Effector memory CD8-positive, alpha-beta T cell (primary cell): ENCODE measurements around the gene ARRDC2.
A peak's percentile ranks its signal among the peaks of the same experiment; 100 is the strongest.

Experiments used
- ATAC-seq: fragments of 150-1000 bp; cut with Tn5 transposase; replicated peaks from 2 replicates; pipeline ENCODE4 v1.10.0; 2021; ENCODE audit warnings: mild to moderate bottlenecking, moderate library complexity
- DNase-seq, 3 experiments: peaks; one replicate each; pipeline ENCODE4 v3.0.0; 2021
- H3K27ac Mint-ChIP-seq, 2 donors: one replicate each; pipeline ENCODE4 v1.8.0; 2022; ENCODE audit warnings: mild to moderate bottlenecking in 2 of 2, mixed read lengths in 2 of 2, moderate library complexity in 2 of 2
- H3K27me3 Mint-ChIP-seq, 2 donors: one replicate each; pipeline ENCODE4 v1.8.0; 2022; ENCODE audit warnings: mixed read lengths in 2 of 2
- H3K36me3 Mint-ChIP-seq: one replicate; pipeline ENCODE4 v1.8.0; 2022; ENCODE audit warnings: mild to moderate bottlenecking, moderate library complexity, mixed read lengths; ENCODE audit not compliant: insufficient read depth
- H3K4me1 Mint-ChIP-seq, 2 donors: one replicate each; pipeline ENCODE4 v1.8.0; 2022; ENCODE audit warnings: low read depth in 2 of 2, mixed read lengths in 2 of 2
- H3K4me3 Mint-ChIP-seq, 2 donors: one replicate each; pipeline ENCODE4 v1.8.0; 2022; ENCODE audit warnings: mild to moderate bottlenecking in 2 of 2, mixed read lengths in 2 of 2, moderate library complexity in 2 of 2
- H3K9me3 Mint-ChIP-seq, 2 donors: one replicate each; pipeline ENCODE4 v1.8.0; 2022; ENCODE audit warnings: mixed read lengths in 2 of 2

The ARRDC2 gene

DNA sequence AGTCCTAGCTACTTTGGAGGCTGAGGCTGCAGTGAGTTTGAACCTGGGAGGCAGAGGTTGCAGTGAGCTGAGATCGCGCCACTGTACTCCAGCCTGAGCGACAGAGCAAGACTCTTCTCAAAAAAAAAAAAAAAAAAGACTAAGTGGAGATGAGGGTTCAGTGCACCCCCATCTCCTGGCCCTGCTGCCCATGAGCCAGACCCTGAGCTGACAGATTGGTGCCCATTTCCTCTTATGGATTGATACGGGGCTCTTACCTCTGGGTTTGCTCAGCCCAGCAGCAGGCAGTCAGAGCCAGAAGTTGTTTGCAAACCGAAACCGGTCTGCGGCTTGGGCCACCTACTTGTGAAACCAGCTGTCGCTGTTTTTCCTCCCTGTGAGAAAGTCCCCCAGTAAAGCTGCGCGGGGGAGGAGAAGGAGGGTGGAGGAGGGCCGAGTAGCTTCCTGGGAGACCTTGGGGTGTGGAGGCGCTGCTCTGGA, 36.9 kb downstream of the ARRDC2 start:
- Mint-ChIP-seq H3K27ac (peak overlapping the region; percentile 96), H3K9me3 (no peaks in the 10 kb centered on the region), H3K4me3 (peak overlapping the region; percentile 81 to 87), H3K36me3 (peaks cover 3% of the 10 kb centered on the region), H3K27me3 (no peaks in the 10 kb centered on the region), H3K4me1 (peaks cover 29 to 35% of the 10 kb centered on the region in 2 donors)
- peak; percentile 80 to 82 (median 81) for DNase-seq
- ATAC-seq = peak; percentile 97

DNA sequence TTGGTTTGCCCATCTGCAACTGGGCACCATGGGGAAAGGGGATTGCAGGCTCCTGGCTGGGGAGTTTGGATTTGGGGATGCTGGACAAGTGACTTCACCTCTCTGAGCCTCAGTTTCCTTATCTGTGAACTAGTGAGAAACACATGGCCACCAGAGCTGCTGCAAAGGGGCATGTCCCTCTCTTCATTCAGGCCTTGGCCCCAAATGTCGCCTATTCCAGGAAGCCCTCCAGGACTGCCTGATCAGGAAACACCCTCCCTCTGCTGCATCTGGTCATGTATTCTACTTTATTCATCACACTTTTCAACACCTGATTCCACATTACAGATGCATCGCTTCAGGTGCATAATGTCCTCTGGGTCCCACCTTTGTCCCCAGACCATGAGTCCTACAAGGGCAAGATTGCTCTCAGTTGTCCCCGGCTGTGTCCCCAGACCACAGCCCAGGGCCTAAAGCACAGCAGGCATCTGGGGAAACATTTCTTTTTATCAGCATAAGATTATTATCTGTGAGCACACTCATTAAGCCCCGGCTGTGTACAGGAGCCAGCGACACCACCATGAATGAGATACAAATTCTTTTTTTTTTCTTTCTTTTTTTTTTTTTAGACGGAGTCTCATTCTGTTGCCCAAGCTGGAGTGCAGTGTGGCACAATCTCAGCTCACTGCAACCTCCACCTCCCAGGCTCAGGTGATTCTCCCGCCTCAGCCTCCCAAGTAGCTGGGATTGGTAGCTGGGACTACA, 37.5 kb downstream of the ARRDC2 start:
- Mint-ChIP-seq H3K27me3 (no peaks in the 10 kb centered on the region), H3K9me3 (no peaks in the 10 kb centered on the region), H3K4me1 (peaks cover 29 to 41% of the 10 kb centered on the region in 2 donors), H3K36me3 (peaks cover 3% of the 10 kb centered on the region), H3K27ac (peak overlapping the region; percentile 96), H3K4me3 (peak overlapping the region; percentile 81 to 87)
- ATAC-seq = peak; percentile 6
- DNase-seq = peak in 1 of 3 experiments; percentile 20

DNA sequence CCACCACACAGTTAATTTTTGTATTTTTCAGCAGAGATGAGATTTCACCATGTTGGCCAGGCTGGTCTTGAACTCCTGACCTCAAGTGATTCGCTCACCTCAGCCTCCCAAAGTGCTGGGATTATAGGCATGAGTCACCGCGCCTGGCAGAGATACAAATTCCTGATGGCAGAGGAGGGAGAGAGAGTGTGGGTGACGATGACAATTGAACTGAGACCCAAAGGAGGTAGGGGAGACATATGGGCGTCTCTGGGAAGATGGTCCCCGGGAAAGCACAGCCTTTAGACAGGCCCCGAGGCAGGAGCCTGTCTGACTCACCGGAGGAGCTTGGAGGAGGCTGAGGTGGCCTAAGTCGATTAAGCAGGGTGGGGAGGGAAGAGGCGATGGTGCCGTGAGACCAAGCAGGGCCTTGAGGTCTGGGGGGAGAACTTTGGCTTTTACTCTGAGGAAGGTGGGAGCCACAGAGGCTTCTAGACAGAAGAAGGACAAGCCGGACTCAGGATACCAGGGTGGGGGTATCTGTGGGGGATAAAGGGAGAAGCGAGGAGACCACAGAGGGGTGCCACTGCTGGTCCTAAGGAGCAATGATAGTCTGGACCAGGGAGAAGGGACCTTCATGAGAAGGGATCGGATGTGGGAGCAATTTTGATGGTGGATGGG, 38.2 kb downstream of the ARRDC2 start:
- peaks cover 3% of the 10 kb centered on the region for H3K36me3 Mint-ChIP-seq
- DNase-seq (no peak), ATAC-seq (no peak)
- H3K4me3 Mint-ChIP-seq = peak overlapping the region; percentile 81 to 87
- H3K27me3 Mint-ChIP-seq = no peaks in the 10 kb centered on the region
- peaks cover 29 to 41% of the 10 kb centered on the region in 2 donors for H3K4me1 Mint-ChIP-seq
- no peaks in the 10 kb centered on the region for H3K9me3 Mint-ChIP-seq
- peak overlapping the region; percentile 96 for H3K27ac Mint-ChIP-seq

DNA sequence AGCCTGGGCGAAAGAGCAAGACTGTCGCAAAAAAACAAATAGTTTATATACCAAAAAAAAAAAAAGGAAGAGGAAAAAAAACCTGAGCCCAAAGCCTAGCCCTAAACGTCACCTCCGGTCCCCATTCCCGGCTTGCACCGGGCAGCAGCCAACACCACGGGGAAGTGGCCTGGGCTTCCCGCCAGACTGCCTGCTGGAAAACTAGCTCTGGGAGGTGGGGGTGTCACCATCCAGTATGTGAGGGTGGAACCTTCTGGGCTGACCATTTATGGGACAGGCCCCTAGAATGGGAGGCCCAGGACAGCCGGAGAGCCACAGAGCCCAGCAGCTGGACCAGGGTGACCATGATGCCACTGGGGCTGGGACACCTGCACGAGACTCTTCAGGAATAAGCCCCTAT, 41.4 kb downstream of the ARRDC2 start:
- DNase-seq = no peak
- peaks cover 19 to 30% of the 10 kb centered on the region in 2 donors for H3K4me1 Mint-ChIP-seq

DNA sequence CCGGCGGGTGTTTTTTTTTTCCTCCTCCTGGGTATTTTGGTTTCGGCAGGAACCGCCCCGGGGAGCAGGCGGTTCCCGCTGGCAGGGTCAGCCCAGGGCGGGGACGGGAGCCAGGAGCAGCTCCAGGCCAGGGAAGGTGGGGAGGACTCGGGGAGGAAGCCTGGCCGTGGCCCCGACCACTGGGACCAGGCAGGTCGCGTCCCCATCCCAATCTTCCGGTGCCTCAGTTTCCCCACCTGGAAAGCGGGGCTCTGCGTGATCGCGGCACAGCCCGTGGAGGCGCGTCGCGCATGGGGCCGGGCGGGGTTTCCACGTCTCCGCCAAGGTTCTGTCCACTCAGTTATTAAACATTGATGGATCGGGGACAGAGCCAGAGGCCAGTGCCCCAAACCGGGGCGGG, 43.9 kb downstream of the ARRDC2 start:
- no peaks in the 10 kb centered on the region for H3K9me3 Mint-ChIP-seq
- ATAC-seq (no peak), DNase-seq (no peak)
- peaks cover 4 to 12% of the 10 kb centered on the region in 2 donors for H3K4me1 Mint-ChIP-seq
- no peak overlapping the region for H3K4me3 Mint-ChIP-seq
- no peaks in the 10 kb centered on the region for H3K36me3 Mint-ChIP-seq
- no peak overlapping the region for H3K27ac Mint-ChIP-seq
- H3K27me3 Mint-ChIP-seq = no peaks in the 10 kb centered on the region

More for the DNA sequence above, 41.4 kb downstream of the ARRDC2 start:
- no peaks in the 10 kb centered on the region for H3K9me3 Mint-ChIP-seq
- H3K27me3 Mint-ChIP-seq = no peaks in the 10 kb centered on the region
- no peak overlapping the region for H3K4me3 Mint-ChIP-seq
- peak overlapping the region in 1 of 2 donors; percentile 14 for H3K27ac Mint-ChIP-seq
- H3K36me3 Mint-ChIP-seq = peaks cover 3% of the 10 kb centered on the region
- ATAC-seq = no peak

DNA sequence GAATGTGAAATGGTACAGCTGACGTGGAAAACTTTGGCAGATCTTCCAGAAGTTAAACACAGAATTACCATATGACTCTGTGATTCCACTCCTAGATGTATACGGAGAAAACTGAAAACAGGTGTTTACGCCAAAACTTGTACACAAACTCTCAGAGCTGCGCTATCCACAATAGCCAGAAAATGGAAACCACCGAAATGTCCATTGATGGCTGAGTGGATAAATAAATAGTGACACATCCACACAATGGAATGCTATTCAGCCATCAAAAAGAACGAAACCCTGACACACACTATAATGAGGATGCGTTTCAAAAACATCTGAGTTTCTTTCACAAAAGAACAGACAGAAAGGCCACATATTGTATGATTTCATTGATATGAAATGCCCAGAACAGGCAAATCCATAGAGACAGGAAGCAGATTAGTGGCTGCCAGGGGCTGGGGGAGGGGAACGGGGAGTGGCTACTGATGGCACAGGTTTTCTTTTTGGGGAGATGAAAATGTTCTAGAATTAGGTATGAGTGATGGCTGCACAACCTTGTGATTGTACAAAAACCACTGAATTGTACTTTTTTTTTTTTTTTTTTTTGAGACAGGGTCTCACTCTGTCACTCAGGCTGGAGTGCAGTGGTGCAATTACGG, 45.7 kb downstream of the ARRDC2 start:
- DNase-seq = no peak
- Mint-ChIP-seq H3K4me3 (no peak overlapping the region), H3K36me3 (peaks cover 6% of the 10 kb centered on the region), H3K27me3 (no peaks in the 10 kb centered on the region), H3K9me3 (no peaks in the 10 kb centered on the region), H3K27ac (no peak overlapping the region), H3K4me1 (peaks cover 7 to 22% of the 10 kb centered on the region in 2 donors)
- no peak for ATAC-seq

DNA sequence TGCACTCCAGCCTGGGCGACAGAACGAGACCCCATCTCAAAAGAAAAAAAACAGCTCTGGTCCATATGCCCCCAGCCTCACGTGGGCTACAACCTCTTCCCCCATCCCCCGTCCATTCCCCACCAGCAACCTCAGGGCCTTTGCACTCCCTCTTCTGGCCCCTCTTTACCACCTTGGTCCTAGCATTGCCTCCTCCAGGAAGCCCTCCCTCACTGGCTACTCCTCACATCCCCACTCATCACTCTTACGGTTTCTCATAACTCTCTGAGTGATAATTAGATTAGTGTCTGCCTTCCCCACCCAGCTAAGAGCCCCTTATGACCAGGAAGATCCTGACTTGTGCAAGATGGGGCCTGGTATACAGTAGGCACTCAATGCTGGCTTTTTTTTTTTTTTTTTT, 48.0 kb downstream of the ARRDC2 start:
- H3K27ac Mint-ChIP-seq = peak overlapping the region; percentile 75 to 81
- ATAC-seq = no peak
- no peak overlapping the region for H3K4me3 Mint-ChIP-seq
- peaks cover 10% of the 10 kb centered on the region for H3K36me3 Mint-ChIP-seq
- no peak for DNase-seq
- H3K4me1 Mint-ChIP-seq = peaks cover 7 to 15% of the 10 kb centered on the region in 2 donors
- H3K27me3 Mint-ChIP-seq = no peaks in the 10 kb centered on the region
- no peaks in the 10 kb centered on the region for H3K9me3 Mint-ChIP-seq

DNA sequence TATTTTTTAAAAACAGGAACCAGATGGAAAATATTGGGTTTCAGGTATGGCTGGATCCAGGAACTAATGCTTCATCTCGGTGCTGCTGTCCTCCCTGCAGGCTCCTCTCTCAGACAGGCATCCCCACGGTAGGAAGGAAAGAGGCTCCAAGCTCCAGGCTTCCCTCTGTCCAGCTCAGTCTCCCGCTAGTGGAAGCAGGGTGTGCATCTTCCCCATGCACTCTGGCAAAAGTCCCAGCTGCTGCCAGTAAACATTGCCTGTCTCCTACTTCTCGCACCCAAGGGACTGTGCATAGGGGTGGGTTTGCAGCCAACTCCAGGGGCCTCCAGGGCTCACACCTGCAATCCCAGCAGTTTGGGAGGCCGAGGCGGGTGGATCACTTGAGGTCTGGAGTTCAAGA, 49.6 kb downstream of the ARRDC2 start:
- peak overlapping the region; percentile 42 to 50 for H3K4me3 Mint-ChIP-seq
- DNase-seq (no peak), ATAC-seq (no peak)
- peaks cover 7 to 15% of the 10 kb centered on the region in 2 donors for H3K4me1 Mint-ChIP-seq
- H3K27ac Mint-ChIP-seq = peak overlapping the region in 1 of 2 donors; percentile 83
- H3K9me3 Mint-ChIP-seq = no peaks in the 10 kb centered on the region
- peaks cover 21% of the 10 kb centered on the region for H3K36me3 Mint-ChIP-seq
- H3K27me3 Mint-ChIP-seq = no peaks in the 10 kb centered on the region

DNA sequence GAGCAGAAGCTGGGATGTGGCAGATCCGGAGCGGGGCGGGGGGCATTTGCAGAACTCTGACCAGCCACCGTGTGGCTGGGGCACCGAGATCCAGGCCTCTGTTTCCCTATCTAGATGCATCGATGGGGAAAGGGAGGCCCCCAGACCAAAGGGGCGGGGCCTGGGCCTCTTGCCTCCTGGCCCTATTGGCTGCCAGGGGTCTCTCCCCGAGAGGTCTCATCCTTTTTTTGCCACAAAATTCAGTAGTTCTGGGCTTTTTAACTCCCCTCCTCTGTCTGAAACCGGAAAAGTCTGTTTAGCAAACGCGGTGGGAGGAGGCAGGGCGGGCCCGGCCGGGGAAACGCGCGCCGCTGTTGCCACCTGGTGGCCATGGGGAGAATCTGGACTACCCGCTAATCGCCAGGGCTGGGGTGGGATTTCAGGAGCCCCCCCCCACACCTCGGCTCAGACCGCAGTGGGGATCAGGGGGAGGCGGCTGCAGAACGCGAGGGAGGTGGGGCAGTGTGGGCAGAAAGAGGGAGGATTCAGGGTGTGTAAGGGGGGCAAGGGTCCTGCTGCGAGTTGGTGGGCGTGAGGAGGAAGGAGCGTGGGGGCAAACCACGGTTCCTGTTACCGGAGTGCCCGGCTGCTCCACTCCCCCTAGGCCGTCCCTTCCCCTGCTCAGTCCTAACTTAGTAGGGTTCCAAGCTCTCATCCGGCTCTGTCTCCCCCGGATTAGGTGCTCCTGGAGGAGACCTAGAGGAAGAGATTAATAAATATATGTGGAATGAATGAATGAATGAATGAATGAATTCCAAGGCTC, 50.4 kb downstream of the ARRDC2 start:
- Mint-ChIP-seq H3K4me1 (peaks cover 8 to 10% of the 10 kb centered on the region in 2 donors), H3K36me3 (peaks cover 28% of the 10 kb centered on the region), H3K27ac (peak overlapping the region; percentile 54 to 83), H3K4me3 (peak overlapping the region; percentile 42 to 50), H3K27me3 (no peaks in the 10 kb centered on the region), H3K9me3 (no peaks in the 10 kb centered on the region)
- DNase-seq = peak; percentile 77 to 83 (median 81)
- peak; percentile 96 for ATAC-seq

DNA sequence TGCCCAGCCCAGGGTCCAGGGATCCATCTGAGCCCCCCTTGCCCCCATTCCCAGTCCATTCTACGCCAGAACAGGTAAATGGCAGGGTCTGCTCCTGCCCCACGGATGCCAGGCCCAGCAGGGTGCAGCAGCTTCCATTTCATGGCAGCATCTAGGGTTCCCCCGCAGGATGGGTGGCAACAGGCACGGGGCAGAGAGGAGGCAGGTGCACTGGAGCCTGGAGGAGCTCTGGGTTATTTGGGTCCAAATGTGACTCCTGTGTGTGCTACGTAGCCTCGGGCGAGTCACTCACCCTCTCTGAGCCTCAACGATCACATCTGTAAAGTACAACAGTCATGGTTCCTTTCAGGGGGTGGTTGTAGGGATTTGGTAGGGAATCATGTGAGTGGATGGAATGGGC, 51.3 kb downstream of the ARRDC2 start:
- H3K27me3 Mint-ChIP-seq = no peaks in the 10 kb centered on the region
- DNase-seq = no peak
- no peaks in the 10 kb centered on the region for H3K9me3 Mint-ChIP-seq
- no peak overlapping the region for H3K27ac Mint-ChIP-seq
- peaks cover 9 to 10% of the 10 kb centered on the region in 2 donors for H3K4me1 Mint-ChIP-seq
- H3K4me3 Mint-ChIP-seq = no peak overlapping the region
- ATAC-seq = no peak
- peaks cover 34% of the 10 kb centered on the region for H3K36me3 Mint-ChIP-seq

DNA sequence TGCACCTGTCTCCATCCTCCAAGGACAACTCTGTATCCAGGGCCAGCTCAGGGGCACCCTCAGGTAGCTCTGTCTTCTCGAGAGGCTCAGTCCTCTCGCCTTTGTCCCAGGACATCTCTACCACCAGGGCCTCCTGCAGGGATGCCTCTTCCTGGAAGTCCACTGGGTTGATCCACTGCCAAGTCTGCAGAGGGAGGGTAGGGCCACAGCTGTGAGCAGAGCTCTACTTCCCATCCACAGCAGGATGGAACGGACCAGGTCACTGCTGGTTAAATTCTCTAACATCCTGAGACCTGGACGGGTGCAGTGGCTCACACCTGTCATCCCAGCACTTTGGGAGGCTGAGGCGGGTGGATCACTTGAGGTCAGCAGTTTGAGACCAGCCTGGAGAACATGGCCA, 51.9 kb downstream of the ARRDC2 start:
- Mint-ChIP-seq H3K36me3 (peaks cover 38% of the 10 kb centered on the region), H3K4me1 (peaks cover 9 to 10% of the 10 kb centered on the region in 2 donors), H3K27me3 (no peaks in the 10 kb centered on the region), H3K27ac (no peak overlapping the region), H3K4me3 (no peak overlapping the region), H3K9me3 (no peaks in the 10 kb centered on the region)
- ATAC-seq (no peak), DNase-seq (no peak)

DNA sequence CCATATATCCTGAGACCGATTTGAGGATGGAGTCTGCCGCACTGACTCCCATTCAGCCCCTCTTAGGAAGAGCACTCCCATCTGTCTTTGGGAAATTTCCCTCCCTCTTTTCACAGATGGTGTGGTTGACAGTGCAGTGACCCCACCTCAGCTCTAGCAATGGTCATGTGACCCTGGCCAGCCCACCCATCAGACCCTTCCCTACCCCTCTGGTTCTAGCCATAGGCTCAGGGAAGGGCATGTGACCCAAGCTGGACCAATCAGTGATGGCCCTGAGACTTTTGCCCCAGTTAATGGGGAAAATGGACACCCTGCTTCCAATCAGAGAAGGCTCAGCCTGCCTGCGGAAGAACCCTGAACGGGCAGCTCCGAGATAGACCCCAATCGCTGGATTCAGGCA, 52.5 kb downstream of the ARRDC2 start:
- peaks cover 9 to 10% of the 10 kb centered on the region in 2 donors for H3K4me1 Mint-ChIP-seq
- no peak overlapping the region for H3K4me3 Mint-ChIP-seq
- DNase-seq = no peak
- H3K27ac Mint-ChIP-seq = no peak overlapping the region
- no peaks in the 10 kb centered on the region for H3K27me3 Mint-ChIP-seq
- no peaks in the 10 kb centered on the region for H3K9me3 Mint-ChIP-seq
- ATAC-seq = no peak
- H3K36me3 Mint-ChIP-seq = peaks cover 43% of the 10 kb centered on the region

DNA sequence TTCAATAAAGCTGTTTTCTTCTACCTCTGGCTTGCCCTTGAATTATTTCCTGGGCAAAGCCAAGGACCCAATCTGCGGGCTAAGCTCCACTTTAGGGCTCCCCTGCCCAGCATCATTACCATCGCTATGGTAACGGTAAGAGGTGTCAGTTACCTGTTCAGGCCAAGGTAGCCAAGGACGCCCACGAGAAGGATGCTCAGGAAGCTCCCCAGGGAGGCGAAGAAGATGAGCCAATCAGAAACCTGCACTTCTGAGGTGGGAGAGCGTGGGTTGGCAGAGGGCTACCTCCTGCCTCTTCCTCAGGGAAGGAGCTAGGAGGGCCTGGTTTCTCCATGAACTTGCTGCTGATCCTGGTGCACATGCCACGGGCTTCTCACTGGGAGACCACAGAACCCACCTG, 54.1 kb downstream of the ARRDC2 start:
- Mint-ChIP-seq H3K27ac (peak overlapping the region in 1 of 2 donors; percentile 15), H3K4me3 (no peak overlapping the region), H3K27me3 (no peaks in the 10 kb centered on the region), H3K4me1 (peaks cover 9 to 10% of the 10 kb centered on the region in 2 donors), H3K36me3 (peaks cover 58% of the 10 kb centered on the region), H3K9me3 (no peaks in the 10 kb centered on the region)
- no peak for DNase-seq
- no peak for ATAC-seq
